ENCODE measurements around the gene RGR.
"Not testable (repeated sequence)": the region's sequence is repeated elsewhere in the genome, so short reads cannot be mapped to it uniquely, and the experiment has no call there.

Gene RGR

DNA sequence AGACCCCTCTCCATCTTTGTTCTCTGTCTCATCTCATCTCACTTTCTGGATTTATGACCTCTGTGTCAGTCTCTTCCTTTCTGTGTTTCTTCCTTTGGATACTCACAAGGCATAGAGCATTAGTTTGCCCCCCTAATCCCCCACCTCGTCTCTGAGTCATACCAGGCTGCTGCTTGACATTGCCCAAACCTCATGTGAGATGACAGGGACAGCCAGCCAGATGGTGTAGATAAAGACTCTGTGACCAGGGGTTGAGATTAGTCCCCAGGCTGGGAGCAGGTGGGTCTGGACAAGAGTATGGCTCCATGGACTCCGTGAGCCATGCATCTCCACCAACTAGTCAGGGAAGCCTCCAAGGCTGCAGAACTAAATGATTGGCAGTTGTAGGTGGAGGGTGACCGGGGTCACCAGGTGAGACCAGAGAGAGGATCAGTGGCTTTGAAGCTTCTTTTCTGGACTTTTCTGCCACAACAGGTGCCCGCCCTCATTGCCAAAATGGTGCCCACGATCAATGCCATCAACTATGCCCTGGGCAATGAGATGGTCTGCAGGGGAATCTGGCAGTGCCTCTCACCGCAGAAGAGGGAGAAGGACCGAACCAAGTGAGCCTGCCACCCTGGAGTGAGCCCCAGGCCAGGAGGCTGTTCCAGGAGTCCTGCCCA lies 13.3 kb downstream of the RGR start:
- DNase-seq (ENCODE audit: low read depth): no peak

DNA sequence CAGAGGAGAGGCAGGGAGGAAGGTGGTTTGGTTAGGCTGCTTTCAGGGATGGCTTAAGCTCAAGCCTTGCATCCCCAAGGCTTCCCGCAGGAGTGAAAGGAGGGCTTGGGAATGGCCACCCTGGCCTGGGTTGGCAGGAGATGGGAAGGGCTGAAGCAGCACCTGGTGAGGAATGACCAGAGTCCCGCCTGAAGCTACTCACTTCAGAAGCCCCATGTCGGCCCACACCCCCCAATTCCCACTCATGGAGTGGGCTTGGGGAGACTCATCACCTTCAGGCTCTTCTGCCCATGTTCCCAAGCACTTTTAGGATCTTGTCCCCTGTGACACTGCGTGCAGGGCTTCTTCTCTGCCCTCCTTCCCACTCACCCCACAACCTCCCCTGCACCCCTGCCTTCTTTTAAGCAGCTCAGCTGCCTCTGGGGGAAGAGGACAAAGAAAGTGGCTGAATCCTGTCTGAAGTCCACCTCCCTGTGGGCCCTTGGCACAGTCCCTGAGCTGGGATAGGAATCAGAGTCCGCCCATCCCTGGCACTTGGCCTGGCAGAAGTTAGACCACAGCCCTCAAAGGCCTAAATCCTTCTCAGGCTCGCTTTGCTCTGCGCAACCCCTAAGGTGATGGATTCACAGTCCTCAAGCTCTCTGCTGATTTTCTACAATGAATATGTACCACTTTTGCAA lies 16.5 kb downstream of the RGR start:
- no peak for DNase-seq (ENCODE audit: low read depth)

DNA sequence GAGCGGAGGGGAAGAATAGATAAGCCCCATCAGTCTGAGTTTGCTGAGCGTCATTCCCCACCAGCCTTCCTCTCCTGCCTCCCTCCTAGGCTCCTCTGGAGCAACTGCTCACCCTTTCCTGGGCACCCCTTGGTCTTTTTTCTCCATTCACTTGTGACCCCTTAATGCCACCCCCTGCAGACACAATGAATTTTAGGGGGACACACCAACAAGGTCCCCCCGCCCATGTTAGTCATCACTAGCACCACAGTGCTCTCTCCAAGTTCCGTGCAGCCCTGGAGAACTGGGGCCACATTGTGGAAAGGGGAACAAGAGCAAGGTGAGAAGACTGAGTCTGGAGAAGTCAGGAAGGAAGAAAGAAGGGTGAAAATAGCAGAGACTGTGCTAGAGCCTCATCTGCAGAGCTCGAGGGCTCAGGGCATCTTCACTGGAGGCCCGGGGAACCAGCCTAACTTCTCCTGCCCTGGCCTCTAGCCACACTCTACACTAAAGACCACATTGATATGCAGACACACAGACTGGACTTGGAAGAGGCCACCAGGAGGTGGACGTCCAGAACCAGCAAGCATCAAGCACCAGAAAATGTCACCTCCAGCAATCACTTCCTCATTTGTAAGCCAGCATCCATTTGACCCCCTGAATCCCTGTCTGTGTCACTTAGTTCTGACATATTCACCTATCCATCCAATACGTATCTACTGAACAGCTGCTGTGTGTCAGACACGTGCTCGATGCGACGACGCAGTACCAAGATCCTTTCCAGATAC lies 17.5 kb downstream of the RGR start:
- DNase-seq (ENCODE audit: low read depth): no peak

- DNase-seq (ENCODE audit: low read depth): no peak
These were observed 18.9 kb downstream of the RGR start for GRCh38 chr10:84263716-84264115.

DNA sequence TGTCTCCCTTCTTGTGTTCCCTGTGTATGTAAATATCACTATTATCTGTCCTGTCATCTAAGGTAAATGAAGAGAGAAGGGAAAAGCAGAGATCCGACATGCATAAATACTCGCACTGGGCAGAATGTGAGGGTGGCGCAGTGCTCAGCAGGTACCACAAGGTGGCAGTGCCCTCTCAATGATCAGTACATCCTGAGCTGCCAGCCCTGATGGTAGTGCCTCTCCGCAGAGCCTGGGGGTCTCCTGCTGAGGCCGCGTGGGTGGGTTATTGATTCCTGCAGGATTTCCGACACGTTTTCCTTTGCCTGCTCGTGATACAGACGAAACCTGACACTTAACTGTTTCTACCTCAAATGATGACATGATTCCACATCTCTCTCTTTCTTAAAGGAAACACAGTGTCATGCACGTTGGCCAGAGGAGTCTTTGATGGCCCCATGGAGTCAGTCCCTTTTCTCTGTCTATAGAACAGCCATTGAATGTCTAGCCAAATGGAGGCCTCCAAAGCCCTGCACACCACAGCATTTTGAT lies 19.8 kb downstream of the RGR start:
- peak; percentile 58 for DNase-seq (ENCODE audit: low read depth)

GRCh38 chr10:84265418-84265817 lies 20.6 kb downstream of the RGR start:
- DNase-seq (ENCODE audit: low read depth): no peak

DNA sequence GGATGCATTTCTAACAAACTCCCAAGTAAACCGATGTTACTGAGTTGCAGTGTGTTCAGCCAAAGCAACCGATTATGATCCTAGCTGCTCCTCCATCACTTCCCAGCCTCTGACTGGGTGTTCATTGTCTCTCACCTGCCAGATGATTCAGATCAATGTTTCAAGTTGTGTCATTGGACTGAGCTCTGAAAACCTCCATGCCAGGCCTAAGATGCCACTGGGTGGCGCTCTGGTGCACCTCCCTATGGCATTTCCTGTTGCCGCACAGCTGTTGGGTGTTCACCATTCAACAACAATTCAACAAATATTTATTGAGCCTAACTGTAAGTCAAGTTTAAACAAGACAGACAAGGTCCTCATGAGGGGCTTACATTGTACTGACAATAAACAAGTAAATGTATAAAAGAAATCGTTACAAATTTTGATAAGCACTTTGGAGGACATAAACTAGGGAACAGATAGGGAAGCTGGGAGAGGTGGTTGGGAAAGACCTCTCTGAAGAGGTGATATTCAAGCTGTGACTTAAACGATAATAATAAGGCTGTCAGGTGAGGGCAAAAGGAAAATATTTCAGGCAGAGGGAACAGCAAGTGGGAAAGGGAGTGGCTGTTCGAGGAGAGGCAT lies 22.8 kb downstream of the RGR start:
- DNase-seq (ENCODE audit: low read depth): peak; percentile 39

DNA sequence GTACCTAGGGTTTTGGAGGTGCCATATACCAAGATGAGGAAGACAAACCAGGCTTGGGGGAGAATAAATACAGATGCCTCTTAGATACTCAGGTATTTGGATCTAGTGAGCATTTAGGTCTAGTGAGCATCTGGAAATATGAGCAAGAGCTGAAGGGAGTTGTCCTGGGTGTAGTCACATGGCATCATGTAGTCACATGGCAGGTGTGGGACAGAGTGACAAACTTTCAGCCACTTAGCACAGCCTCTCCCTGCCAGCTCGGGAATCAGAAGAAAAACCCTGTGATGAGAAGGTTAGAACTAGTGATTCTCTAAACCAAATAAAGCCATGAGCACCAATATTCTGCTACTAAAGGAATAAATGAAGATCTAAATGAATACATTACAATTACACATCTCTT lies 24.3 kb downstream of the RGR start:
- DNase-seq (ENCODE audit: low read depth): no peak

DNA sequence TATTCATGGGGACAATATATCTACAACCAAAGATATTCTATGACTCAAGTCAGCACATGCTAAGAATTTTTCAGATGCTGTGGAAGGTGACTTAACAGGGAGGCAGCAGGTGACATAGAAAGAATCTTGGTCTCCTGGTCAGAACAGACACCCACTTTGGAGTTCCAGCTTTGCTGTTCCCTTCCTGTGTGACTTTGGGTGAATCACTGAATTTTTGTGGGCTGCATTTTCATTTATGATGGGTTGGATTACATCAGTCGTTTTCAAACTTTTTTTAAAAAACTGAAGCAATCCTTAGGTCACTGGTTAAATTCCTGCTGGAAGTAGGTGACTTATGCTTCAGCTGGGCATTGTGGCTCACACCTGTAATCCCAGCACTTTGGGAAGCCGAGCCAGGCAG lies 24.9 kb downstream of the RGR start:
- DNase-seq (ENCODE audit: low read depth): no peak

DNA sequence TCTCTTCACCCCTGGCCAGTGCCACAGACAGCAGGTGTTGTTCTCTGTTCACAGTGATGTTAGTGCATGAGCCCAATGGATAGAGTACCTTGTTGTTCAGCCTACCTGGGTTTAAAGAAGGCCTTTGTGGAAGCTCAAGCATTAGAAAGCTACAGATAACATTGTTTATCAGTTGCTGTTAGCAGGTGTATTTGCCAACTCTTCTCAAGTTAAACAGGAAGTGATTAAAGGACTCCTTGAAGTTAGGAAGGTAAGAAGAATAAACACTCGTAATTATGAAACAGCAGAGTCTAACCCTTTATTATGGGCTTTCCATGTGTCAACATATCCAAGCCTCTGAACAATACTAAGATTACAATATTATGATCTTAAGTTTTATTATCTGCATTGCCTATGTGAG lies 25.9 kb downstream of the RGR start:
- no peak for DNase-seq (ENCODE audit: low read depth)

GRCh38 chr10:84279876-84280475 lies 35.1 kb downstream of the RGR start:
- DNase-seq (ENCODE audit: low read depth): not testable (repeated sequence)

DNA sequence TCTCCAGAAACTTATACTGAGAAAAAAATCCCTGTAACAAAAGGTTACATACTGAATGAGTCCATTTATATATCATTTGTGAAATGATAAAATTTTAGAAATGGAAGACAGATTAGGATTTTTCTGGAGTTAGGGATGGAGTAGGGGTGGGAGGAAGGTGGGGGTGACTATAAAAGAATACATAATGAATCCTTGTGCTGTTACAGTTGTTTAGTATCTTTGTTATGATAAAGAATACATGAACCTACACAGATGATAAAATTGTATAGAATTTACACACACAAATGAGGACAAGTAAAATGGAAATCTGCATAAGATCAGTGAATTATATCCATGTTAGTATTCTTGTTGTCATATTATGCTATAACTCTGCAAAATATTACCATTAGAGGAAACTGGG lies 41.8 kb downstream of the RGR start:
- DNase-seq (ENCODE audit: low read depth): no peak

DNA sequence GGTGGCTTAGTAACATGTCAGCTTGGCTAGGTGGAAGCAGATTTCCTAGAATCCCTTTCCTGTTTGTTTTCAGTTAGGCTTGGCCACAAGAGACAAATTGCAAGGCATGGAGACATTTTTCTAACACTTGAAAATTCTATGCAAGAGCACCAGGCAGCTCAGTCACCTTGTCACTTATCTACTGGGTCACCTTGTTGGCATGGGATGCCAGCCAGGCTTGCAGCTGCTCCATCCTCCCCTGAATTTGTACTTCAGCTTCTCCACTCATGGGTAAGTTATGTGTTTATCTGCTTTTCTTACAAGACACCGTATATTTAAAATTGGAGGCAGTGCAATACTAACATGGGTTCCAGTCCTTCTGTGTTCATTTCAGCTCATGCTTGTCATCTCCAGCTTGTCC lies 43.3 kb downstream of the RGR start:
- DNase-seq (ENCODE audit: low read depth): no peak

DNA sequence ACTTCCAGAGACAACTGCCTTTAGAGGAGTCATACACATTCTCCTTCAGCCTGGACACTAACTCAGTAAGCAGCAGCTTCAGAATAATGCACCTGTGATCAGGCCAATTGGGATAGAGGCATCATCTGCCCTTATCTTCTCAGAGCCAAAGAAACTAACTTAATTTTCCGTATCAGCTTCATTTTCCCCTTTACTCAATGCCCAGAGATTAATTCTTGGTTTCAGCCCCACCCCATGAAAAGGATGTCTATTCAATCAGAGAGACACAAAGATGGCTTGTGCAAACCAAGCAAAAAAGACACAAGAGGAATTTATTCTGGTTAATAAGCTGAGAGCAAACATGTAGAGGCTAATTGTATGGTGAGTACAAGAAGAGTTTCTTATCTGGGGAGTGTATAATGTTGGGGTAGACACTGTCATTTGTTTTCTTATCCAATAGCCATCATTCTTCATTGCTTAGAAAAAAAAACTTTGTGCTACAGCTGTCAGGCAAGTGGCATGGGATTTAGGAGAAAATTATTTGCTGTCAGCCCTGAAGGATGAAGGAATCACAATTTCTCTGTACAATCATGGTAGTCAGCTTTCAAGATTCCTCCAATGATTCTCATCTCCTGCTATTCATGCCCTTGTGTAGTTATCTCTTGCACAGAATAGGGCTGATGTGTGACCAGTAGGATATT lies 44.8 kb downstream of the RGR start:
- no peak for DNase-seq (ENCODE audit: low read depth)

DNA sequence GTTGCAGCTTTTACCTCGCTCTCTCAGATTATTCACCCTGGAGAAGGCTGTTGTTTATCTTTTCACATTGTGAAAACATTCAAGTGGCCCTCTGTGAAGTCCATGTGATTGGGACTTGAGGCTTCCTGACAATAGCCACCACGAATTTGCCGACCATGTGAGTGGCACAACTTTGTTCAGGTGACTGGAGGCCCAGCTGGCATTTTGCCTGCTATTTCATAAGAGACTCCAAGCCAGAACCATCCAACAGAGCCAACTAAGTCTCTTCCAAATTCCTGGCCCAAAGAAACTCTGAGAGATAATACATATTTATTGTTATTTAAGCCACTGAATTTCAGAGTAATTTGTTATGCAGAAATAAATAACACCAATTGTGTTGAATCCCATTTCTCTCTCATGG lies 45.4 kb downstream of the RGR start:
- no peak for DNase-seq (ENCODE audit: low read depth)

- no peak for DNase-seq (ENCODE audit: low read depth)
These were observed 46.5 kb downstream of the RGR start for GRCh38 chr10:84291384-84291783.

DNA sequence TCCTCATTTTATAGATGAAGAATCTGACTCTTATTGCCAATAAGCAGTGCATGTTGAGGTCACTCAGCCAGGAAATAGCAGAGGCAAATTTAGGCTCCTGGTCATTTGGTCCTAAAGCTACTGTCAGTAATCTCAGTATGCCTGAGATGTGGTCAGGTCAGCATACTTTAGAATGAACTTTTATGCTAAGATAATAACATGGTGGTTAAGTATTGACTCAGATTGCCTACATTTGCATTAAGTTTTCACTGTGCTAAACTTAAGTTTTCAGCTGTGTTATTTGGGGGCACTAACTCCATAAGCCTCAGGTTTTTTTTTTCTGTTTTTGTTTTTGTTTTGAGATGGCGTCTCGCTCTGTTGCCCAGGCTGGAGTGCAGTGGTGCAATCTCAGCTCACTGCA lies 47.6 kb downstream of the RGR start:
- no peak for DNase-seq (ENCODE audit: low read depth)

DNA sequence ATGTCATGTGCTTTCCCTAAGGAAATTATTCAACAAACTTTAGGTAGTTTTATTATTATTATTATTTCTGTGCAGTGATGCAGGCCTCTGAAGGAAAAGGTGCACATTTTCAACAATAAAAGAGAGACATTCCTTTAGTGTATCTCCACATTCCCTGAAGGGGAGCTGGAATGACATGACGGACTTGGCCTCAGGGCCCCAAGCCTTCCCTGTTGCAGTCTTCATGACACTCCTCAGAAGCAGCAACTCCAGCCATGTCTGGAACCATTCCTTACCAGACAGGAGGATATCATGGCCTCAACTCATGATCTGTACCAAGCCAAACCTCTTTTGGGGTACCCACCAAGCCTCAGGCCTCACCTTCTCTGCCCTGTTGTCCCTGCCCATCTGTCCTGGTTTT lies 48.3 kb downstream of the RGR start:
- DNase-seq (ENCODE audit: low read depth): no peak

GRCh38 chr10:84293574-84294016 lies 48.7 kb downstream of the RGR start:
- DNase-seq (ENCODE audit: low read depth): no peak

DNA sequence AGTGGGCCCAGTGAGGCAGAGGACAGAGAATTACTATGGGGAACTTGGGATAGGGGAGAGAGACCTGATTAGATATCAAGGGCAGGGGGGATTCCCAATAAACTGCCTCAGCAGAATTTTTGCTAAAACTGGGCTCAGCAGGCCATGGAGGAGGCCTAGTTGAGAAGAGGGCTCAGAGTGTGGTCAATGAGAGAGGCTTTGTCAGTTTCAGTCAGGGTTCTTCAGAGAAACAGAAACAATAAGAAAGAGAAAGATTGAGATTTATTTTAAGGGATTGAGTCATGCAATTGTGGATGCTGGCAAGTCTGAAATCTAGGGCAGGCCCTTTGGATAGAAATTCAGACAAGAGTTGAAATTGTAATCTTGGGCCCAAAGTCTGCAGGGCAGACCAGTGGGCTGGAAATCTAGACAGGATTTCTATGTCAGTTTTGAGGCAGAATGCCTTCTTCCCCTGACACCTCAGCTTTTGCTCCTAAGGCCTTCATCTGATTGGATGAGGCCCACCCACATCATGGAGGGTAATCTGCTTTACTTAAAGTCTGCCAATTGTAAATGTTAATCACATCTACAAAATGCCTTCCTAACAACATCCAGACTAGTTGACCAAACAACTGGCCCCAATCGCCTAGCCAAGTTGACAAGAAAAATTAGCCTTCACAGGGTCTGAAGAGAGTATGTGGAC lies 50.1 kb downstream of the RGR start:
- no peak for DNase-seq (ENCODE audit: low read depth)
